Measurements from ENCODE around the gene TACC2. TPM values are rescaled to one million over a fixed set of nuclear protein-coding genes. Genes with fewer than 3 reads are reported as not detected.

Gene TACC2
- total RNA-seq, 4 donors from 2014 or later = 105 to 334 (median 235) TPM

DNA sequence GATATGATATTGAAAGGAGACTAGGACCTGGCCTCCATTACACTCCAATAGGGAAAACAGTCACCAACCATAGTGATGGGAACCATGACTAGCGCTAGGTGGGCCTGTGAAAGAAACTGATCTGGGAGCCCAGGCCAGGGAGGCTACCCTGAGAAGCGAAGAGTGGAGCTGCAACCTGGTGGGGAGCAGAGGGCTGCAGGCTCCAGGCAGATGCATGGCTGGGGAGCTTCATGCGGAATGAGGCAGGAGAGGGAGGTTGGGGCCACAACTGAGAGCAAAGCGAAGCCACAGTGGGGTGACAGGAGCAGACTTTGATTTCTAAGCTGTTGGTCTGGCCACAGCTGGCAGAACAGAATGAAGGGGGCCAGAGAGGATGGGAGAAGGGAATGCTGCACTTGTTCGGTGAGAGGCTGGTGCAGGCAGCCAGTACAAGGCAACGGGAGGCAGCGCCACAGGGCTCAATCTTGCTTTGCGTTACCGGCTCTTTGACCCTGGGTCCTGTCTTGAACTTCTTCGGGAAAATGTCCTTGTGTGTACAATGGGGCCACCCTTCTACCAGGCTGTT is 88.4 kb downstream of the TACC2 start:
- H3K27me3 ChIP-seq = no peaks in the 10 kb centered on the region
- H3K4me3 ChIP-seq = no peak overlapping the region
- TF ChIP-seq, protein P1, sequence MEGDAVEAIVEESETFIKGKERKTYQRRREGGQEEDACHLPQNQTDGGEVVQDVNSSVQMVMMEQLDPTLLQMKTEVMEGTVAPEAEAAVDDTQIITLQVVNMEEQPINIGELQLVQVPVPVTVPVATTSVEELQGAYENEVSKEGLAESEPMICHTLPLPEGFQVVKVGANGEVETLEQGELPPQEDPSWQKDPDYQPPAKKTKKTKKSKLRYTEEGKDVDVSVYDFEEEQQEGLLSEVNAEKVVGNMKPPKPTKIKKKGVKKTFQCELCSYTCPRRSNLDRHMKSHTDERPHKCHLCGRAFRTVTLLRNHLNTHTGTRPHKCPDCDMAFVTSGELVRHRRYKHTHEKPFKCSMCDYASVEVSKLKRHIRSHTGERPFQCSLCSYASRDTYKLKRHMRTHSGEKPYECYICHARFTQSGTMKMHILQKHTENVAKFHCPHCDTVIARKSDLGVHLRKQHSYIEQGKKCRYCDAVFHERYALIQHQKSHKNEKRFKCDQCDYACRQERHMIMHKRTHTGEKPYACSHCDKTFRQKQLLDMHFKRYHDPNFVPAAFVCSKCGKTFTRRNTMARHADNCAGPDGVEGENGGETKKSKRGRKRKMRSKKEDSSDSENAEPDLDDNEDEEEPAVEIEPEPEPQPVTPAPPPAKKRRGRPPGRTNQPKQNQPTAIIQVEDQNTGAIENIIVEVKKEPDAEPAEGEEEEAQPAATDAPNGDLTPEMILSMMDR (IDR thresholded peaks at IDR 0.05 in 4 of 5, conservative IDR thresholded peaks at IDR 0.05 in 1 of 5) = no peak
- no peak for TF ChIP-seq POLR2A (IDR thresholded peaks at IDR 0.05)
- in situ Hi-C loops (cut with MboI; ENCODE audit: low sequenced_read_pairs in 4 of 4) = no loop called here
- ATAC-seq (no peak), DNase-seq (no peak)
- H3K36me3 ChIP-seq = no peaks in the 10 kb centered on the region
- no peaks in the 10 kb centered on the region for H3K9me3 ChIP-seq
- intact Hi-C loops (cut with DNase I; ENCODE audit: low total_unique reads) = no loop called here
- peaks cover 18 to 32% of the 10 kb centered on the region in 2 donors for H3K4me1 ChIP-seq
- H3K27ac ChIP-seq = peak overlapping the region; percentile 51 to 72 (median 64)

DNA sequence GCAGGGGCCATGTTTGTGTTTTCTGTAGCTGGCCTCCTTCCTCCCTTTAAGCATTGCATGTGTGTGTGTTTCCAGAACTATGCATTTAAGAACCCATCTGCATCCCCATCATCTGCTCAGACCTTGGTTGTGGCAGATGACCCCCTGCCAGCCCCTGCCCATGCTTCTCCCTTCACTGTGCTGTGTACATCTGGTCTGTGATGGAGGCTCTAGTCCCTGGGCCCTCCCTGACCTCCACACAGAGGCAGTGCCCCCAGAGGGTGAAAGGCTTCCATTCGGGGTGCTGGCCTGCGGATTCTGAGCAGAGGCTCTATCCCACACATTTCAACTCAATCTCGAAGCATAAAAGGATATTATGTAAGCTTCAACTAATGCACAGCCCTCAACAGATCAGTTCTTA is 89.4 kb downstream of the TACC2 start:
- intact Hi-C loops (cut with DNase I; ENCODE audit: low total_unique reads) = no loop called here
- H3K4me1 ChIP-seq = peaks cover 18 to 32% of the 10 kb centered on the region in 2 donors

DNA sequence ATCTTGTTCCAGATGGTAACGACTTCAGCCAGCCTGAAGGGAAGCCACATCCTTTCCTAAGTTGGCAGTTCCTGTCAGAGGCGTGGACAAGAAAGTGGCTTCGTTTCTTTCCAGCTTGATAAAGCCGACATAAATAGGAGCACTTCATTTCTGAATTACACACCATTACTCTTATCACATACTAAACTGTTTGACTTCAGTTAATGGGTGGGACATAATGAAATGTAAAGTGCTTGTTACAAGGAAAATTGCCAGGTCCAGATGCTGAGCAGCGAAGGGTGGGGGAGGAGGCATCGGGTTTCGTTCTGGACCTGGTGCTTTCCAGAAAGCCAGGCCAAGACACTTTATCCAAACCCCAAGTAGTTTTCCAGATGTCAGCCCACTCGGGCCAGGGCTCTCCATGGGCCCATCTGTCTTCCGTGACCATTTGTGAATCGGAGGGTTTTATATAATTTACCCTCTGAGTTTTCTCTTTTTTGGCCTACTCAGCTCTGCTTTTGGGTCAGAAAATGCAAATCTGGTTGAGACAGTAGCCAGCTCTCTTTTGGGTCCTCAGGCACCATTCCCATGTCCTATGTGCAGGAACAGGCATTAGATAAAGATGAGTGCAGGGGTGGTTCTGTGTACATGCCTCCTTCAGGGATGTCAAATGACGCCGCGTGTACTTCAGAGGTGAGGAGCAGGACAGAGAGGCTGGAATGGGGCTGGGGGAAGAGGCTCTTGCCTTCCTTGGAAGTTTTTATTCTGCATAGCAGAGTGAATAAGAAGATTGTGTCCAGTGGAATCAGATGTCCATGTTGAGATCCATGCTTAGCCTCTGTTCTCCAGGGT is 90.2 kb downstream of the TACC2 start:
- DNase-seq (no peak), ATAC-seq (peak; percentile 59 to 68)
- Histone ChIP-seq H3K27me3 (no peaks in the 10 kb centered on the region), H3K4me1 (peaks cover 18 to 32% of the 10 kb centered on the region in 2 donors), H3K9me3 (no peaks in the 10 kb centered on the region), H3K4me3 (peak overlapping the region in 1 of 4 donors; percentile 10), H3K27ac (peak overlapping the region; percentile 51 to 84 (median 64)), H3K36me3 (peaks cover 0 to 13% of the 10 kb centered on the region in 2 donors)
- intact Hi-C loops (cut with DNase I; ENCODE audit: low total_unique reads) = no loop called here
- in situ Hi-C loops (cut with MboI; ENCODE audit: low sequenced_read_pairs in 4 of 4) = no loop called here
- TF ChIP-seq, protein P1 (IDR thresholded peaks at IDR 0.05 in 4 of 5, conservative IDR thresholded peaks at IDR 0.05 in 1 of 5) = no peak
- no peak for TF ChIP-seq POLR2A (IDR thresholded peaks at IDR 0.05)

More for the DNA sequence above, 89.4 kb downstream of the TACC2 start:
- DNase-seq (no peak), ATAC-seq (no peak)
- peaks cover 0 to 4% of the 10 kb centered on the region in 2 donors for H3K36me3 ChIP-seq
- in situ Hi-C loops (cut with MboI; ENCODE audit: low sequenced_read_pairs in 4 of 4) = no loop called here
- H3K27ac ChIP-seq = peak overlapping the region; percentile 51 to 84 (median 64)
- no peaks in the 10 kb centered on the region for H3K27me3 ChIP-seq
- no peaks in the 10 kb centered on the region for H3K9me3 ChIP-seq
- no peak for TF ChIP-seq POLR2A (IDR thresholded peaks at IDR 0.05)
- TF ChIP-seq, protein P1 (IDR thresholded peaks at IDR 0.05 in 4 of 5, conservative IDR thresholded peaks at IDR 0.05 in 1 of 5) = no peak
- H3K4me3 ChIP-seq = no peak overlapping the region

DNA sequence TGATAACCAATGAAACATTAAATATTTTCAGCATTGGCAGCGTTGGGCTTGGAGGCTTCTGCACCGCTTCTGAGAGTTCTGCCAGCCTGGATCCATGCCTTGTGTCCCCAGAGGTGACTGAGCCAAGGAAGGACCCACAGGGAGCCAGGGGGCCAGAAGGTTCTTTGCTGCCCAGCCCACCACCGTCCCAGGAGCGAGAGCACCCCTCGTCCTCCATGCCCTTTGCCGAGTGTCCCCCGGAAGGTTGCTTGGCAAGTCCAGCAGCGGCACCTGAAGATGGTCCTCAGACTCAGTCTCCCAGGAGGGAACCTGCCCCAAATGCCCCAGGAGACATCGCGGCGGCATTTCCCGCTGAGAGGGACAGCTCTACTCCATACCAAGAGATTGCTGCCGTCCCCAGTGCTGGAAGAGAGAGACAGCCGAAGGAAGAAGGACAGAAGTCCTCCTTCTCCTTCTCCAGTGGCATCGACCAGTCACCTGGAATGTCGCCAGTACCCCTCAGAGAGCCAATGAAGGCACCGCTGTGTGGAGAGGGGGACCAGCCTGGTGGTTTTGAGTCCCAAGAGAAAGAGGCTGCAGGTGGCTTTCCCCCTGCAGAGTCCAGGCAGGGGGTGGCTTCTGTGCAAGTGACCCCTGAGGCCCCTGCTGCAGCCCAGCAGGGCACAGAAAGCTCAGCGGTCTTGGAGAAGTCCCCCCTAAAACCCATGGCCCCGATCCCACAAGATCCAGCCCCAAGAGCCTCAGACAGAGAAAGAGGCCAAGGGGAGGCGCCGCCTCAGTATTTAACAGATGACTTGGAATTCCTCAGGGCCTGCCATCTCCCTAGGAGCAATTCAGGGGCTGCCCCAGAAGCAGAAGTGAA is 93.9 kb downstream of the TACC2 start:
- TF ChIP-seq POLR2A (IDR thresholded peaks at IDR 0.05) = no peak
- TF ChIP-seq, protein P1 (IDR thresholded peaks at IDR 0.05 in 4 of 5, conservative IDR thresholded peaks at IDR 0.05 in 1 of 5) = no peak
- Histone ChIP-seq H3K27ac (peak overlapping the region in 3 of 4 donors; percentile 4 to 69 (median 67)), H3K4me1 (peaks cover 25 to 30% of the 10 kb centered on the region in 2 donors), H3K9me3 (no peaks in the 10 kb centered on the region), H3K36me3 (peaks cover 0 to 17% of the 10 kb centered on the region in 2 donors), H3K4me3 (no peak overlapping the region), H3K27me3 (no peaks in the 10 kb centered on the region)
- in situ Hi-C loops (cut with MboI; ENCODE audit: low sequenced_read_pairs in 4 of 4) (no loop called here), intact Hi-C loops (cut with DNase I; ENCODE audit: low total_unique reads) (no loop called here)
- ATAC-seq = no peak
- DNase-seq = no peak

All from gastrocnemius medialis (tissue), 4 donors.